HG03025 (cell line): ENCODE results near the gene RCAN2.

ENCODE experiments used
- ATAC-seq: cut with Tn5 transposase; IDR thresholded peaks from one replicate; pipeline ENCODE4 v1.9.1; 2021; ENCODE audit warnings: mild to moderate bottlenecking, moderate library complexity; ENCODE audit not compliant: unreplicated experiment, low FRiP score

RCAN2 gene

GRCh38 chr6:46269447-46270229, 221.6 kb downstream of the RCAN2 start:
- no peak for ATAC-seq

DNA sequence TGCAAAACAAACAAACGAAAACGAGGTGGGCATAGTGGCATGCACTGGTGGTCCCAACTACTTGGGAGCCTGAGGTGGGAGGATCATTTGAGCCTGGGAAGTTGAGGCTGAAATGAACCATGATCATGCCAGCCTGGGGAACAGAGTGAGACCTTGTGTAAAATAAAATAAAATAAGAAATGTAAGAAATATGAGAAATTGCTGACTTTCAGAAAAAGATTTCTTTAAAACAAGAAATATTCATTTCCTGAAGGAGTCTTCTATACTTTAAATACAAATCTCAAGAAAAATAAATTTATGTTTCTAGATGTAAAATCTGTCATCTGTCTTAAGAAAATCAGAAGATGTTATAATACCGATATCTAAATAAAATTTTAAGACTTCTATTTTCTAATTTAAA, 223.7 kb downstream of the RCAN2 start:
- ATAC-seq = no peak

- no peak for ATAC-seq
Measured at GRCh38 chr6:46265373-46265772, 225.9 kb downstream of the RCAN2 start.

DNA sequence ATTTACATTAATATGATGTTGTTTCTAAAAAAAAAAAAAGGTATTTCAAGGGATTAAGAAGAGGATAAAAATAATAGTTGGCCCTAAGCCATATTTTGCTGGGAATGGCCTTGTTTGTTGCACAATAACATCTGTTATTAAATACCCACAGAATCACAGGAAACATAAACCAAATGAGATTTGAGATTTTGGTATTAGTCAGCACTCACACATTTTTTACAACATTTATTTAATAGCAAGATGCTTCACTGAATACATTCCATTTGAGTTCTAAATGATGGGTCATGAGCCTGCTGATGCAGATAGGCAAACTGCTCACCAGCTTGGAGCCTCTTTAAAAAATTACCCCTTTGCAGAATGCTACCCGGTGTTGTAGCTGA, 227.6 kb downstream of the RCAN2 start:
- no peak for ATAC-seq

DNA sequence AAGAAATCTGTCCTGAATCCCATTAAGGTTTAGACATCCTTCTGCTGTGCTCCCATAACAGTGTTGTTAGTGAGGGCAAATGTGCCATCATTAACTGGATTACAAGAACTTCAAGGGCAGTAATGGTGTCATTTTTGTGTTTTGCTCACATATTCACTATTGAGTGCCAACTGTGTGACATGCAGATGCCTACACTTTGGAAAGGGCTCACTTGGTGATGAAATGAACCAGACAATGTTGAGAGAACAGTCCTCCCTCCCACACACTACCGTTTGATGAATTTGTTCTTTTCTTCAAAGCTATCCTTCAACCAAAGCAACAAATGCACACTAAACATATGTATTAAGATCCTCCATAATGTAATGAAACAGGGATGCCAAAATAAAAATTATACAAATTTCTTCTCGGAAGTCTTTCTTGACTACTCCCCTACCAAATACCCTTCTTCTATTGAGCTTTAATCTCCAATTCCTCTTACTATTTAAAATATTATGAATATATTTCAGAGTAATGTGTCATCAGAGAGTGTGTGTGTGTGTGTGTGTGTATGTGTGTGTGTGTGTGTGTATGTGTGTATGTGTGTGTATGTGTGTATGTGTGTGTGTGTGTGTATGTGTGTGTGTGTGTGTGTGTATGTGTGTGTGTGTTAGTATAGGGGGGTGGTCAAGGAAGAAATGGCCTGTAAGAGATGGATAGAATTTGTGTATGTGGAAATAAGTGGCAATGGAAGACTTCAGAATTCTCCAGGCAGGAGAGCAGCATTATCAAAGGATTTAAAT, 228.1 kb downstream of the RCAN2 start:
- ATAC-seq = no peak

- no peak for ATAC-seq
Measured at GRCh38 chr6:46258249-46258648, 233.0 kb downstream of the RCAN2 start.

DNA sequence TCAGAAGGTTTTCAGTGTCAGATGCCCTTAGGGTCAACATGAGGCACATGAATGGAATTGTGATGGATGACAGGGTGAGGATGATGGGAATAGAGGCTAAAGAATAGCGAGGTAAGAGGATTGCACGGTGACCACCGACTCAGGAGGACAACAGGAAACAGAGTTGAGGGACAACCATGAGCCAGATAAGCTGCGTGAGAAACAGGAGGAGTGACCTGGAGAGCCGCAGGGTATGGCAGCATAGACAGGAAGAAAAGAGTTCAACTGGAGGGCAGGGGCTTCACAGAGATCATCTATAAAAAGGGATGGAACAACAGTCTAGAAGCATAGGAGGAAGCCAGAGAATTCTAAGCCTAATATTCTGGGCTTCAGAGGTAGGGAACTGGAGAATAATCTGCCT, 235.7 kb downstream of the RCAN2 start:
- ATAC-seq = no peak

GRCh38 chr6:46254946-46255345, 236.3 kb downstream of the RCAN2 start:
- ATAC-seq = no peak

DNA sequence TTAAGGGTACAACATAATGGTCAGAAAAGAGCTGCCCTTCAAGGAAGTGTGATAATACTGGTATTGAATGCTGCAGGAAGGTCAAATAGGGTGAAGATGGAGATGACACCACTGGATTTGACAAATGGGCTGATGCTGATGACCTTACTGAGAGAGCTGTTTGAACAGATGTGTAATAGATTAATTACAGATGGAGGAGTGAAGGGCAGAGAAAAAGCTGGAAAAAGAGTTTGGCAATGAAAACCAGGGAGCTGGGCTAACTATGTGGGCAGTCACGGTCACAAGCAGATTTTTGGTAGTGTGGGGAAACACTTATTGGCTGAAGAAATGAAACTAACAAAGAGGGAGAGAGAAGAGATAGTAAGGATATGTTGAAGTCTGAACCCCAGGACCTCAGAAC, 236.9 kb downstream of the RCAN2 start:
- no peak for ATAC-seq

DNA sequence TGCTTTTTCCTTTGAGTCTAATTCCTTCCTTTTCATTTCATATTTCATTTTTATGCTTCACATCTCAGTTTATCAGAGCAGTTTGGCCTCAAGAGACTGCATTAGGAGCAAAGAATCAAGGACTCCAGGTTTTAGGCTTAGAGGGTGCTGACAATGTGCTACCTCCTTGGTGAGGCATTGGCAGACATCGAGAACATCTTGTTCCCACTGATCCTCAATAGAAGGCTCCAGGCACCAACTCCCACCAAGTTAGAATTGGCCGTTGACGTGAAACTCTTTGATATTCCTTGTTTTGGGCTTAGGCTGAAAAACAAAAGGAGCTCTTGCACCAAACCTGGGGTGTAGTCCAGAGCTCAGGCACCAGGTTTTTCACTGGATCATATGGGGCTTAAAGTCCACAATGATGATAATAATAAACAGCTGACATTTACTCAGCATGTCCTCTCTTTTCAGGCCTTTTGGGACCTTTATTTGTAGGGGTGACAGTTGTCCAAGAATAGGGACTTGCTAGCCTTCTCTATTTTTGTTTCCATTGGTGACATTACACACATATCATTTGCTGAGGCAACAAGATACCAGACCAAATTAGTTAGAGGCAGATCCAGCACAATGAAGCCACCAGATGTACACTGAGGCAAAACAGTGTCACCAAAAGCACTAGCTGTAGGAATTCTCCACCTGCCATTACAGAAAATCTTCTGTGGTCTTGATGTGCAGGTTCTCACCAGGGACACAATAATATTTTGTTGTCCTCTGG, 239.5 kb downstream of the RCAN2 start:
- no peak for ATAC-seq

GRCh38 chr6:46248143-46248542, 243.1 kb downstream of the RCAN2 start:
- no peak for ATAC-seq

DNA sequence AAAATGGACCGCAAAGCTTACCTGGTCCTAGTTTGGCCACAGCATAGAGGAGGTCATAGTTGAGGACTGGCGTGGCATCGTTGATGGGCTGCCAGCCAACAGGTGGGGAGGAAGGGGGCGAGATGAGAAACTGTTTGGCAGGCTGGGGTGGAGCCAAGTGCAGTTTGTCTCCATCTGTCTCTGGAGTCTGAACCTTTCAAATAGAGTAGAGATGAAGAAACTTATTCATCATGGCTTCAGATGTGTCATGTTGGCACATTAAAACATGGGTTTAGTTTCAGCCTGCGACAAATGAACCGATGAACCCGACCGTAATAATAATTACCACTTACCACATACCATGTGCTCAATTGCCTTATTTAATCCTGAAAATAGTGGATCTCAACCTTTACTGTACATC, 244.5 kb downstream of the RCAN2 start:
- ATAC-seq = no peak

DNA sequence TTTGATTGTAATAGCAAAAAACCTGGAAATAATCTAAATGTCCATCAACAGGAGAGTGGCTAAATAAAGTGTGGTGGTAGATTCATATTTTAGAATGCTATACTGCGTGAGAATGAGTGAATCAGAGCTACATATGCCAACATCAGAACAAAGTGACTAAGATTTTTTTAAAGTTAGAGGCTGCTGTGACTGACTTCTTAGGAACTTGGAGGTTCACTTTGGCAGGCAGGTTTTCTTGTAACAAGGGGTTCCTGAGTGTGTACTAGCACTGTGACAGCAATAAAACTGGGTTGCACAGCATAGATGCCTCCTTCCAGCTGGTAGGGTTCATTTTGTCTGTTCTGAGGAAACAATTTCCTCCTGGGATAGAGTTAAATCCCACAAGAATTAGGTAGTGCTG, 245.2 kb downstream of the RCAN2 start:
- ATAC-seq = no peak

- no peak for ATAC-seq
Measured at GRCh38 chr6:46244670-46245069, 246.6 kb downstream of the RCAN2 start.

- ATAC-seq = no peak
Measured at GRCh38 chr6:46243754-46244153, 247.5 kb downstream of the RCAN2 start.

DNA sequence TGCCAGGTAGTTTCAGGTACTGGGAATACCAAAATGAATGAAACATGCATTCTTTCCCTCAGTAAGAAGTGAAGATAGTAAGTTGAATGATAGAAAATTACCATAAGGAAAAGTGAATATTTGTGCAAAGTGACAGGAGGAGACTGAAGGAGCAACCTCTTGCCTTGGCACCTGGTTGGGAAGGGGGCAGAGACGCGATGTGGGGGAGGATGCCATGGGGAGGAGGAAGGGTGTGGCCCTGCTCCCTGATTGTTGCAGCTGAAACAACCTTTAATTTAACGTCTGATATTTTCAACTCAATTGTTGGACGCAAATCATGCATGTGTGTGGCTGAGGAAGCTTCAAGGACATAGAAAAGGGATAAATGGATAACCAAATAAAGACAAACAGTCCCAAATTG, 248.3 kb downstream of the RCAN2 start:
- no peak for ATAC-seq

GRCh38 chr6:46240866-46241565, 250.2 kb downstream of the RCAN2 start:
- ATAC-seq = no peak

DNA sequence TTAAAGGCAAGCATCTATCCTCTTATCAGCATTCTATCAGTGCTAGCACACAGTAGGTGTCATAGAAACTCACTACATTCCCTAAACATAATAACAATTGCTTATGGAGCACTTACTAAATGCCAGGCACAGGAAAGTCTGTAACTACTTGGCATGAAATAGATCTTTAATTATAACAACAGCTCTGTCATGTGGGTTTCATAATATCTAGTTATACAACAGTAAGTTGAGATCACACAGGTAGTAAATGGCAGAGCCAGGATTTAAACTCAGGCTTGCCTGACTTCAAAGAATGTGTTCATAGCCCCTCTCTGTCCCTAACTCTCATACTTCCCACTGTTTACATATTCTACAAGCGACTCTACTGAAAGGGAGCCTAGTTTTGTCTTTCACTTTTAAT, 254.5 kb downstream of the RCAN2 start:
- no peak for ATAC-seq

DNA sequence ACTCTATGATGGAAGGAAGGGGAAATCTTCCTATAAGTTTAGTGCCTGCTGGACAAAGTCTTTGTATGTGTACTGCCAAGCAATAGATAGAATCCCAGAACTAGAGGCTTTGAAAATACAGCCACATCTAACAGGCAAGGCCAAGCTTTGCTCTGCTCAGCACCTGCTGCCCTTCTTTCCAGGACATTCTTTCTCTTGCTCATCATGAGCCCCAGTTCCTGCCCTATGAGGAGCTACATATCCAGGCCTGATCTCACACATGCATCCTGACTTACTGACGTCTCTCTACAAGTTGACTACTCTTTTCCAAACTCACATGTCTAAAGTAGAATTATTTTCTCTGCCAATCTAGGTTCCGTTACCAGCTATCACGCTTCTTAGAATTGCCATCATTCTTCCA, 256.0 kb downstream of the RCAN2 start:
- no peak for ATAC-seq

DNA sequence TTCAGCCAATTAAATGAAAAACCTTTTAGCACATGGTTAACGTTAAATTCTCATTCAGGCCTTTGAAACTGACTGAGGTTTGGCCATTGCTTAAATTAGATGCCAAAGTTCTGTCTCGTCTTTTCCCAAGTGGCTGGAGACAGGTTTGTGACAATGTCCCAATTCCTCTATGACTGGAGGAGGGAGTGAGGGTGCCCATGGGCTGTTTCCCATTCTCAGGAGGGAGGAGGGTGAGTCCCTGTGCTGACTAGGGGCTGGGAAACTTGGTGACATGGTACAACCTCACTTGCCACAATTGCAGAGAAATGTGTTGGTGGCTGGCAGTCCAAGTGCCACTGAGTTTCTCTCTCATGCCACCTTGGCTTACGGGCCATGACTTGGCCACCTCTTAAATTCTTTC, 256.5 kb downstream of the RCAN2 start:
- no peak for ATAC-seq

- no peak for ATAC-seq
Measured at GRCh38 chr6:46234156-46234556, 257.1 kb downstream of the RCAN2 start.
